H1 (cell line): ENCODE measurements around the gene EDA. TPM values are rescaled to one million over a fixed set of nuclear protein-coding genes. Genes with fewer than 3 reads are reported as not detected.

Source experiments
- PHF8 ChIP-seq: fragments of 200-600 bp; sonication (generic); conservative IDR thresholded peaks from 2 replicates; pipeline ENCODE4 v1.7.1; 2012; ENCODE audit warnings: low read depth, mild to moderate bottlenecking, inconsistent platforms, low read length, moderate library complexity
- TBP ChIP-seq: IDR thresholded peaks from 2 replicates; pipeline ENCODE4 v1.6.1; 2011; ENCODE audit warnings: low read depth, low read length, improper control_type of control experiment
- polyA plus RNA-seq, 7 experiments: library from polyadenylated mRNA; depleted of rRNA in 3 of 7; stranded (reverse) in 5 of 7; unstranded in 2 of 7; fragments of >200 nt in 5 of 7; fragments of 200-250 nt in 2 of 7; gene quantifications; 1 replicate in 5 of 7; 2 replicates in 1 of 7; 4 replicates in 1 of 7; pipeline versions ENCODE4 v1.2.1 to v1.2.3, GENCODE V29; 2011 to 2013; ENCODE audit warnings: missing spikeins in 2 of 7, mixed read lengths in 2 of 7
- total RNA-seq: library from RNA; stranded (reverse); fragmentation: NEBNext Ultra II Directional; extraction: Animal tissue kit (Norgen Biotek cat#: 25700); gene quantifications from 2 replicates; pipeline ENCODE4 v1.2.1, GENCODE V29; 2021

Gene EDA
- total and polyA plus RNA-seq, 2 of the 8 experiments (the other 6 are each of a cell fraction or from before 2014, with no cell fraction given), result 7.5 to 10.5 TPM

DNA sequence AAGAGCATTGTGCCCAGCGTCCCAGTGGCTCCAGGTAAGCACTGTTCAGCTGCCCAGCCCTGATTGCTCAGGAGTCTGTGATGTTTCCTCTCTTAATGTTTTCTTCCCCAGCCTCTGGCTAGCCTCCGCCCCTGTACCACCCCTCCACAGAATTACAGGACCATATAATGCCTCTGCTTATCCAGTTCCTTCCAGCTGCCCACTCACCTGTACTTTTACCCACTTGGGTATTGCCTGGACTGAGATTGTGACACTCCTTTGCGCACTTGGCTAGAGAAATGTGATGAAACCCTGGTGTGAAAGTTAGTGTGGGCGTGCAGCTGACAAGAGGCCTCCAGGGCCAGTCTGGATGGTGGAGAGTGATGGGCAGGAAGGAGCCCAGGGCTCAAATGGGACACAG, 434.0 kb downstream of the EDA start, which contains the start of gene AWAT2 (continued):
- TF ChIP-seq TBP (no peak), PHF8 (no peak)
- TF ChIP-seq, all 59 proteins: peak for 0
